COR-L47 (cell line): ENCODE results near the gene ARHGDIA.

Experiments used
- DNase-seq: peaks from one replicate; lab custom pipeline; 2025; lab: John Stamatoyannopoulos, UW

The ARHGDIA gene

GRCh38 chr17:81822996-81823819, 47.9 kb downstream of the ARHGDIA start:
- no peak for DNase-seq

- DNase-seq, result no peak
Measured at GRCh38 chr17:81822312-81822637, 48.9 kb downstream of the ARHGDIA start.

GRCh38 chr17:81821603-81822311, 49.4 kb downstream of the ARHGDIA start:
- DNase-seq, result peak; percentile 90

- no peak for DNase-seq
Measured at GRCh38 chr17:81821147-81821546, 50.0 kb downstream of the ARHGDIA start.

- no peak for DNase-seq
Measured at GRCh38 chr17:81819708-81820107, 51.4 kb downstream of the ARHGDIA start.

- DNase-seq, result no peak
Measured at GRCh38 chr17:81817758-81818147, 53.4 kb downstream of the ARHGDIA start.
